IMR-90 (cell line): Measurements from ENCODE around the gene SLC6A3. TPM values are rescaled to one million over a fixed set of nuclear protein-coding genes. Genes with fewer than 3 reads are reported as not detected.

Experiments
- ATAC-seq: fragments of 200-7000 bp; cut with Tn5 transposase; 2 replicates; pipeline ENCODE4 v1.9.1; 2020; ENCODE audit warnings: low read depth, mild to moderate bottlenecking, moderate library complexity
- BruUV-seq: library from RNA; stranded (reverse); fragments of 400-500 nt; replicated peaks from 2 replicates; lab custom pipeline; 2021; lab: Mats Ljungman, UMichigan
- CTCF ChIA-PET: fragments of 300-600 bp; formaldehyde crosslinking; extraction: SDS; loops from one replicate; lab custom pipeline; 2021; ENCODE audit warnings: antibody characterized with exemption; lab: Yijun Ruan, JAX
- POLR2A ChIA-PET: fragments of 300-600 bp; sonication (Branson Sonifier 250); formaldehyde crosslinking; loops from one replicate; lab custom pipeline; 2022; ENCODE audit warnings: antibody characterized with exemption; ENCODE audit not compliant: unreplicated experiment; lab: Charles Lee
- DNase-seq: peaks from one replicate; pipeline ENCODE4 v3.0.0; 2013
- H2AFZ ChIP-seq: replicated peaks from 2 replicates; pipeline ENCODE3; 2013; ENCODE audit warnings: low read length, mild to moderate bottlenecking; ENCODE audit not compliant: poor library complexity
- H2AK5ac ChIP-seq: 2 replicates; pipeline ENCODE4 v1.6.1; 2013; ENCODE audit warnings: low read depth, low read length, inconsistent platforms
- H2AK9ac ChIP-seq: replicated peaks from 2 replicates; pipeline ENCODE3; 2013; ENCODE audit warnings: mild to moderate bottlenecking, low read depth, low read length, moderate library complexity; ENCODE audit not compliant: poor library complexity
- H2BK120ac ChIP-seq: 2 replicates; pipeline ENCODE4 v1.6.1; 2013; ENCODE audit warnings: low read depth, low read length, inconsistent platforms
- H2BK15ac ChIP-seq: 3 replicates; pipeline ENCODE4 v1.6.1; 2013; ENCODE audit warnings: low read depth, low read length, inconsistent platforms
- H2BK20ac ChIP-seq: 2 replicates; pipeline ENCODE4 v1.6.1; 2013; ENCODE audit warnings: low read depth, mild to moderate bottlenecking, inconsistent platforms, low read length, moderate library complexity
- H2BK5ac ChIP-seq: 2 replicates; pipeline ENCODE4 v1.6.1; 2013; ENCODE audit warnings: mild to moderate bottlenecking, low read depth, low read length, inconsistent platforms; ENCODE audit not compliant: poor library complexity, severe bottlenecking
- H3K14ac ChIP-seq: replicated peaks from 2 replicates; pipeline ENCODE4 v1.6.1; 2013; ENCODE audit warnings: low read depth, low read length, inconsistent platforms
- H3K18ac ChIP-seq: 2 replicates; pipeline ENCODE4 v1.6.1; 2013; ENCODE audit warnings: low read depth, low read length, control low read depth
- H3K23ac ChIP-seq: 2 replicates; pipeline ENCODE4 v1.6.1; 2013; ENCODE audit warnings: low read depth, low read length, inconsistent platforms
- H3K27ac ChIP-seq: 2 replicates; pipeline ENCODE4 v1.5.1; 2013; ENCODE audit warnings: mild to moderate bottlenecking, control low read depth, low read length; ENCODE audit not compliant: insufficient read depth
- H3K27me3 ChIP-seq: 2 replicates; pipeline ENCODE4 v1.6.1; 2013; ENCODE audit warnings: low read length; ENCODE audit not compliant: control insufficient read depth, insufficient read depth
- H3K36me3 ChIP-seq: 2 replicates; pipeline ENCODE4 v1.6.1; 2013; ENCODE audit warnings: low read length, mixed read lengths; ENCODE audit not compliant: control insufficient read depth, insufficient read depth
- H3K4ac ChIP-seq: 2 replicates; pipeline ENCODE4 v1.6.1; 2013; ENCODE audit warnings: low read depth, low read length, inconsistent platforms
- H3K4me1 ChIP-seq: 2 replicates; pipeline ENCODE4 v1.6.1; 2013; ENCODE audit warnings: low read length, mixed read lengths; ENCODE audit not compliant: control insufficient read depth, insufficient read depth
- H3K4me2 ChIP-seq: 2 replicates; pipeline ENCODE4 v1.6.1; 2013; ENCODE audit warnings: low read depth, mild to moderate bottlenecking, control low read depth, low read length, moderate library complexity
- H3K4me3 ChIP-seq: 2 replicates; pipeline ENCODE4 v1.5.1; 2013; ENCODE audit warnings: low read depth, mild to moderate bottlenecking, control low read depth, low read length, moderate library complexity; ENCODE audit not compliant: insufficient read depth
- H3K56ac ChIP-seq: 2 replicates; pipeline ENCODE4 v1.6.1; 2013; ENCODE audit warnings: low read length, inconsistent platforms; ENCODE audit not compliant: insufficient read depth; ENCODE audit errors: extremely low read depth
- H3K79me1 ChIP-seq, 2 experiments: 2 replicates each; pipeline ENCODE4 v1.6.1; 2013; ENCODE audit warnings: low read length in 2 of 2, inconsistent platforms in 1 of 2, low read depth in 1 of 2
- H3K9ac ChIP-seq: 2 replicates; pipeline ENCODE4 v1.6.1; 2013; ENCODE audit warnings: low read depth, low read length, control low read depth
- H3K9me1 ChIP-seq: 2 replicates; pipeline ENCODE4 v1.6.1; 2013; ENCODE audit warnings: low read length, inconsistent platforms; ENCODE audit not compliant: insufficient read depth
- H3K9me3 ChIP-seq: 2 replicates; pipeline ENCODE4 v1.6.1; 2013; ENCODE audit warnings: low read length; ENCODE audit not compliant: control insufficient read depth, insufficient read depth
- H4K20me1 ChIP-seq: 2 replicates; pipeline ENCODE4 v1.6.1; 2013; ENCODE audit warnings: low read length, inconsistent platforms; ENCODE audit not compliant: insufficient read depth
- H4K5ac ChIP-seq: 2 replicates; pipeline ENCODE4 v1.6.1; 2013; ENCODE audit warnings: mild to moderate bottlenecking, low read depth, low read length, control low read depth
- H4K8ac ChIP-seq, 2 experiments: 2 replicates each; pipeline ENCODE4 v1.6.1; 2013; ENCODE audit warnings: low read depth in 2 of 2, low read length in 2 of 2, control low read depth in 1 of 2, inconsistent platforms in 1 of 2
- H4K91ac ChIP-seq: 2 replicates; pipeline ENCODE4 v1.6.1; 2013; ENCODE audit warnings: low read depth, low read length, inconsistent platforms; ENCODE audit not compliant: insufficient read depth
- CEBPB ChIP-seq: IDR thresholded peaks from 2 replicates; pipeline ENCODE4 v1.6.1; 2012; ENCODE audit warnings: low read depth, low read length, improper control_type of control experiment
- CHD1 ChIP-seq: IDR thresholded peaks from 2 replicates; pipeline ENCODE4 v1.6.1; 2012; ENCODE audit warnings: low read depth, low read length, improper control_type of control experiment
- CTCF ChIP-seq: conservative IDR thresholded peaks from 2 replicates; pipeline ENCODE4 v1.5.1; 2012; ENCODE audit warnings: mild to moderate bottlenecking, low read depth, low read length, improper control_type of control experiment
- ELK1 ChIP-seq: fragments of 150-350 bp; IDR thresholded peaks from 2 replicates; pipeline ENCODE4 v1.6.1; 2016; ENCODE audit warnings: low read depth, mild to moderate bottlenecking, low read length, moderate library complexity, borderline replicate concordance
- MAFK ChIP-seq: IDR thresholded peaks from 2 replicates; pipeline ENCODE4 v1.6.1; 2012; ENCODE audit warnings: low read depth, low read length, improper control_type of control experiment
- MXI1 ChIP-seq: IDR thresholded peaks from 2 replicates; pipeline ENCODE4 v1.6.1; 2012; ENCODE audit warnings: low read depth, mild to moderate bottlenecking, low read length, moderate library complexity, borderline replicate concordance
- POLR2A ChIP-seq: IDR thresholded peaks from 2 replicates; pipeline ENCODE4 v1.6.1; 2012; ENCODE audit warnings: mild to moderate bottlenecking, low read depth, low read length
- RAD21 ChIP-seq: IDR thresholded peaks from 2 replicates; pipeline ENCODE4 v1.6.1; 2012; ENCODE audit warnings: low read length, improper control_type of control experiment
- SMC3 ChIP-seq: fragments of 150-350 bp; IDR thresholded peaks from 2 replicates; pipeline ENCODE4 v1.6.1; 2016; ENCODE audit warnings: low read depth, mild to moderate bottlenecking, antibody characterized with exemption, low read length, moderate library complexity
- WGBS, 2 experiments: methylation state at CpG; one replicate each; pipeline versions ENCODE4 v1.1.5 to v1.1.7; 2013; ENCODE audit warnings: missing lambda C conversion rate in 2 of 2; ENCODE audit not compliant: insufficient read length in 1 of 2; ENCODE audit errors: extremely low coverage in 2 of 2; 5-methylcytosine and 5-hydroxymethylcytosine counted together
- dilution Hi-C: fragments of 300-500 bp; cut with HindIII; formaldehyde crosslinking; loops from one replicate; pipeline ENCODE4 v1.14.3; 2018; ENCODE audit warnings: low sequenced_read_pairs; ENCODE audit not compliant: unreplicated experiment
- in situ Hi-C: fragments of 300-500 bp; cut with MboI; formaldehyde crosslinking; loops from 3 replicates; pipeline ENCODE4 v1.14.3; 2019; ENCODE audit warnings: low sequenced_read_pairs, inconsistent platforms, mixed read lengths
- intact Hi-C: fragments of 100-400 bp; cut with micrococcal nuclease; formaldehyde crosslinking; loops from 2 replicates; pipeline ENCODE4 v1.10.0; 2022
- polyA plus RNA-seq, 3 experiments: library from polyadenylated mRNA; depleted of rRNA; stranded (reverse); fragments of >200 nt; gene quantifications; 2 replicates each; pipeline ENCODE4 v1.2.3, GENCODE V29; 2012; ENCODE audit warnings: low replicate concordance in 1 of 3
- total RNA-seq: library from RNA; depleted of rRNA; stranded (reverse); fragments of >200 nt; gene quantifications from 2 replicates; pipeline ENCODE4 v1.2.3, GENCODE V29; 2012
- TF ChIP-seq, protein P1 (sequence below): fragments of 150-350 bp; IDR thresholded peaks from 2 replicates; pipeline ENCODE4 v1.6.1; 2017; ENCODE audit warnings: mild to moderate bottlenecking, antibody characterized with exemption, low read length, low read depth

The SLC6A3 gene
- total and polyA plus RNA-seq, 2 of the 4 experiments (the other 2 are of a cell fraction): not detected

- TF ChIP-seq SMC3: peak; percentile 75
Measured at GRCh38 chr5:1479581-1480188, 34.4 kb upstream of the SLC6A3 start (continued).

- H2BK15ac ChIP-seq: no peak overlapping the region
- no peak overlapping the region for H3K18ac ChIP-seq
- H3K36me3 ChIP-seq: peaks cover 61% of the 10 kb centered on the region
- no peaks in the 10 kb centered on the region for H3K27me3 ChIP-seq
- no peaks in the 10 kb centered on the region for H3K4me1 ChIP-seq
- intact Hi-C loops (loop anchor here (2.0 to 5.0 kb wide), 2 partner anchors 43 to 166 kb away; partner anchors contain the start of gene LPCAT1), dilution Hi-C loops (no loop called here), in situ Hi-C loops (no loop called here)
- H3K9ac ChIP-seq: no peak overlapping the region
- ChIA-PET CTCF (interaction anchor here (1.0 kb wide), 1 partner anchor 164 kb away, joined by 3 read pairs; no protein-coding TSS in a partner anchor), POLR2A (no interaction called here)
- H2BK120ac ChIP-seq: no peak overlapping the region
- H4K91ac ChIP-seq: no peak overlapping the region
- H3K23ac ChIP-seq: no peak overlapping the region
- H2AK9ac ChIP-seq: no peak overlapping the region
- H2BK5ac ChIP-seq: no peak overlapping the region
- H3K14ac ChIP-seq: no peak overlapping the region
- no peak overlapping the region for H3K4me2 ChIP-seq
- no peak overlapping the region for H3K4ac ChIP-seq
- peaks cover 0 to 3% of the 10 kb centered on the region in 2 experiments; a peak in 1 of 4 replicates for H3K79me1 ChIP-seq
- no peaks in the 10 kb centered on the region for H3K9me3 ChIP-seq
- DNase-seq: no peak
- no TSS peak for BruUV-seq
- no peak overlapping the region for H2AFZ ChIP-seq
- H2BK20ac ChIP-seq: no peak overlapping the region
- no peak for ATAC-seq
- H4K5ac ChIP-seq: no peak overlapping the region
- TF ChIP-seq MAFK (no peak), CEBPB (no peak), SMC3 (no peak), CTCF (no peak), MXI1 (no peak), POLR2A (no peak), CHD1 (no peak), RAD21 (no peak), ELK1 (no peak)
- TF ChIP-seq, protein P1, sequence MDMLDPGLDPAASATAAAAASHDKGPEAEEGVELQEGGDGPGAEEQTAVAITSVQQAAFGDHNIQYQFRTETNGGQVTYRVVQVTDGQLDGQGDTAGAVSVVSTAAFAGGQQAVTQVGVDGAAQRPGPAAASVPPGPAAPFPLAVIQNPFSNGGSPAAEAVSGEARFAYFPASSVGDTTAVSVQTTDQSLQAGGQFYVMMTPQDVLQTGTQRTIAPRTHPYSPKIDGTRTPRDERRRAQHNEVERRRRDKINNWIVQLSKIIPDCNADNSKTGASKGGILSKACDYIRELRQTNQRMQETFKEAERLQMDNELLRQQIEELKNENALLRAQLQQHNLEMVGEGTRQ: no peak
- H4K20me1 ChIP-seq: peaks cover 24% of the 10 kb centered on the region
- no peak overlapping the region for H3K4me3 ChIP-seq
- H3K56ac ChIP-seq: no peak overlapping the region
- H2AK5ac ChIP-seq: no peak overlapping the region
- H3K9me1 ChIP-seq: peaks cover 3% of the 10 kb centered on the region; the same call in 1 of the 2 replicates
- H3K27ac ChIP-seq: no peak overlapping the region
- 100% methylated on average over 1 of the region's 7 CpGs; no CpG with 5 or more reads in 1 of the 2 experiments for WGBS, 2 experiments
- no peak overlapping the region for H4K8ac ChIP-seq
Measured at GRCh38 chr5:1479066-1479465, 33.8 kb upstream of the SLC6A3 start.
